Mesendoderm (in vitro differentiated cells): ENCODE measurements around the gene EDN3.

ENCODE experiments used
- DNase-seq: peaks from one replicate; pipeline ENCODE4 v3.0.0; 2013
- H2AK5ac ChIP-seq: 2 replicates; pipeline ENCODE4 v1.6.1; 2013; ENCODE audit warnings: low read length, inconsistent platforms
- H2BK120ac ChIP-seq: 2 replicates; pipeline ENCODE4 v1.6.1; 2013; ENCODE audit warnings: low read depth, mild to moderate bottlenecking, low read length, moderate library complexity, mixed read lengths
- H2BK15ac ChIP-seq: replicated peaks from 2 replicates; pipeline ENCODE4 v1.6.1; 2013; ENCODE audit warnings: low read depth, mild to moderate bottlenecking, moderate library complexity
- H2BK5ac ChIP-seq: 2 replicates; pipeline ENCODE4 v1.6.1; 2013; ENCODE audit warnings: low read length, inconsistent platforms
- H3K18ac ChIP-seq: 2 replicates; pipeline ENCODE4 v1.6.1; 2013; ENCODE audit warnings: mild to moderate bottlenecking, low read length, mixed read lengths
- H3K23ac ChIP-seq: one replicate; pipeline ENCODE4 v1.6.1; 2013; ENCODE audit warnings: low read length
- H3K27ac ChIP-seq: 2 replicates; pipeline ENCODE4 v1.5.1; 2013; ENCODE audit warnings: low read depth, mild to moderate bottlenecking, inconsistent platforms, low read length, moderate library complexity
- H3K27me3 ChIP-seq: 2 replicates; pipeline ENCODE4 v1.6.1; 2013; ENCODE audit warnings: low read length, control low read depth, mild to moderate bottlenecking, inconsistent platforms; ENCODE audit not compliant: insufficient read depth, poor library complexity
- H3K36me3 ChIP-seq: 2 replicates; pipeline ENCODE4 v1.6.1; 2013; ENCODE audit warnings: low read length, inconsistent platforms; ENCODE audit not compliant: control insufficient read depth, insufficient read depth
- H3K4ac ChIP-seq: one replicate; pipeline ENCODE4 v1.6.1; 2013; ENCODE audit warnings: low read depth, mild to moderate bottlenecking, low read length, moderate library complexity
- H3K4me1 ChIP-seq: 2 replicates; pipeline ENCODE4 v1.6.1; 2013; ENCODE audit warnings: low read depth, low read length, inconsistent platforms; ENCODE audit not compliant: control insufficient read depth
- H3K4me2 ChIP-seq: 2 replicates; pipeline ENCODE4 v1.6.1; 2013; ENCODE audit warnings: low read length
- H3K4me3 ChIP-seq: 2 replicates; pipeline ENCODE4 v1.5.1; 2013; ENCODE audit warnings: mild to moderate bottlenecking, low read length
- H3K56ac ChIP-seq: one replicate; pipeline ENCODE4 v1.6.1; 2013; ENCODE audit warnings: low read length
- H3K79me1 ChIP-seq: 2 replicates; pipeline ENCODE4 v1.6.1; 2013; ENCODE audit warnings: low read length, inconsistent platforms
- H3K79me2 ChIP-seq: 2 replicates; pipeline ENCODE4 v1.6.1; 2013; ENCODE audit warnings: mild to moderate bottlenecking, low read length; ENCODE audit not compliant: control insufficient read depth, insufficient read depth
- H3K9ac ChIP-seq: 2 replicates; pipeline ENCODE4 v1.6.1; 2013; ENCODE audit warnings: low read length, inconsistent platforms
- H4K5ac ChIP-seq: one replicate; pipeline ENCODE4 v1.6.1; 2013; ENCODE audit warnings: low read length
- H4K8ac ChIP-seq: one replicate; pipeline ENCODE4 v1.6.1; 2013; ENCODE audit warnings: low read depth, mild to moderate bottlenecking, control low read depth, low read length, moderate library complexity
- WGBS: extraction: QIAGEN DNeasy Blood & Tissue Kit; methylation state at CpG from one replicate; pipeline ENCODE4 v1.1.7; 2013; ENCODE audit warnings: low lambda C conversion rate, missing lambda C conversion rate; ENCODE audit not compliant: insufficient coverage; ENCODE audit errors: extremely low coverage; 5-methylcytosine and 5-hydroxymethylcytosine counted together

The EDN3 gene

DNA sequence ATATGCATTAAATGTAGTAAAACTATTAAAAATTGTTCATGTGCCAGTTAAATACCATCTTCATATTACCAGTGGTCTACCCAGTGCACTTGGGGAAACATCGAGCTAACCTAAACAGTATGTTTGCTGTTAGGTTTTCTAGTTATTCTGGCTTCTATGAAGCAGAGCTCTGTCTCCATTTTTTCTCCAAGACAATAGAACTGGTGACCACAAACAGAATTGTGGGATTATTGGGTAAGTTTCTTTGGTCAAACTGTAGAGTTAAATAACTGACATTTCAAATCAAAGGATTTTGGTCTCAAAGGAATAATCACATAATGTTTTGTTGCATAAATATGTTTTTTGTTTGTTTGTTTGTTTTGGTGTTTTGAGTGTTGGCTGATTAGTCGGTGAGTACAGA is 40.5 kb upstream of the EDN3 start:
- 57% methylated on average over 1 of the region's 2 CpGs for WGBS
- Histone ChIP-seq H3K27ac (no peak overlapping the region), H3K4ac (no peak overlapping the region), H2AK5ac (no peak overlapping the region), H4K8ac (no peak overlapping the region), H3K4me1 (no peaks in the 10 kb centered on the region), H3K79me1 (no peaks in the 10 kb centered on the region), H3K23ac (no peak overlapping the region), H3K79me2 (no peaks in the 10 kb centered on the region), H2BK15ac (no peak overlapping the region), H3K4me2 (no peak overlapping the region), H3K27me3 (no peaks in the 10 kb centered on the region), H4K5ac (no peak overlapping the region), H3K4me3 (no peak overlapping the region), H3K56ac (no peak overlapping the region), H3K18ac (no peak overlapping the region), H3K9ac (no peak overlapping the region), H2BK120ac (no peak overlapping the region), H3K36me3 (no peaks in the 10 kb centered on the region), H2BK5ac (no peak overlapping the region)
- DNase-seq = no peak

DNA sequence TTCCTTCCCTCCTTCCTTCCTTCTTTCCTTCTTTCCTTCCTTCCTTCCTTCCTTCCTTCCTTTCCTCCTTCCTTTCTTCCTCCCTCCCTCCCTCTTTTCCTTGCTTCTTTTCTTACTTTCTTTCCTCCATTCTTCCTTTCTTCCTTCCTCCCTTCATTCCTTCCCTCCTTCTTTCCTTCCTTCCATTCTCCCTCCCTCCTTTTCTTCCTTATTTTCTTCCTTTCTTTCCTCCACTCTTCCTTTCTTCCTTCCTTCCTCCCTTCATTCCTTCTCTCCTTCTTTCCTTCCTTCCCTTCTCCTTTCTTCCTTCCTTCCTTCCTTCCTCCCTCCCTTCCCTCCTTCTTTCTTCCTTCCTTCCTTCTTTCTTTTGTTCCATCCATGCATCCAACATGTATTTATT is 35.1 kb upstream of the EDN3 start:
- Histone ChIP-seq H3K79me1 (no peaks in the 10 kb centered on the region), H3K56ac (no peak overlapping the region), H3K4me2 (no peak overlapping the region), H3K18ac (no peak overlapping the region), H3K27me3 (no peaks in the 10 kb centered on the region), H4K8ac (no peak overlapping the region), H3K4me1 (no peaks in the 10 kb centered on the region), H3K23ac (no peak overlapping the region), H2BK15ac (no peak overlapping the region), H2AK5ac (no peak overlapping the region), H3K36me3 (no peaks in the 10 kb centered on the region), H3K27ac (no peak overlapping the region), H3K4me3 (no peak overlapping the region), H3K79me2 (no peaks in the 10 kb centered on the region), H3K4ac (no peak overlapping the region), H2BK5ac (no peak overlapping the region), H4K5ac (no peak overlapping the region), H3K9ac (no peak overlapping the region), H2BK120ac (no peak overlapping the region)
- no peak for DNase-seq

DNA sequence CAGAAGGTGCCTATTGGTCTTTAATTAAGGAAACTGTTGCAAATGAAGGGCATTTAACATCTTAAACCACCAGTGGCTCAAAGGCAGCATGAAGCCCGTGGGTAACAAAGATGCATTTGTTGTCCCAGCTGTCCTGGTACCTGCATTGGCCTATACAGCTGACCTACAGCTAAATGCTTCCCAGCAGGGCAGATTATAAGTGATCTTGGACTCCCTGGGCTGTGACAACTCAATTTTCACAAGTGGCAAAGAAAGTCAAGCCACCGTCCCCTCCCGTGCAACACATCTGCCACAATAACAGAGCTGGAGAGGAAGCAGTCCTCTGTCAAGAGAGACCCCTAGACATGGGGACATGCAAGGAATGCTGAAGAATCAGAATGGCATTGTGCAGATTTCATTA is 31.5 kb upstream of the EDN3 start:
- DNase-seq = peak; percentile 21
- Histone ChIP-seq H3K4ac (no peak overlapping the region), H3K79me1 (no peaks in the 10 kb centered on the region), H3K23ac (no peak overlapping the region), H2BK5ac (no peak overlapping the region), H4K8ac (no peak overlapping the region), H3K79me2 (no peaks in the 10 kb centered on the region), H3K18ac (no peak overlapping the region), H2BK120ac (no peak overlapping the region), H3K56ac (no peak overlapping the region), H2AK5ac (no peak overlapping the region), H3K27me3 (no peaks in the 10 kb centered on the region), H3K9ac (no peak overlapping the region), H3K27ac (no peak overlapping the region), H2BK15ac (no peak overlapping the region), H3K4me2 (no peak overlapping the region), H3K4me1 (no peaks in the 10 kb centered on the region), H3K4me3 (no peak overlapping the region), H4K5ac (no peak overlapping the region), H3K36me3 (no peaks in the 10 kb centered on the region)
- WGBS = no CpG with 5 or more reads among the region's 3 CpGs

DNA sequence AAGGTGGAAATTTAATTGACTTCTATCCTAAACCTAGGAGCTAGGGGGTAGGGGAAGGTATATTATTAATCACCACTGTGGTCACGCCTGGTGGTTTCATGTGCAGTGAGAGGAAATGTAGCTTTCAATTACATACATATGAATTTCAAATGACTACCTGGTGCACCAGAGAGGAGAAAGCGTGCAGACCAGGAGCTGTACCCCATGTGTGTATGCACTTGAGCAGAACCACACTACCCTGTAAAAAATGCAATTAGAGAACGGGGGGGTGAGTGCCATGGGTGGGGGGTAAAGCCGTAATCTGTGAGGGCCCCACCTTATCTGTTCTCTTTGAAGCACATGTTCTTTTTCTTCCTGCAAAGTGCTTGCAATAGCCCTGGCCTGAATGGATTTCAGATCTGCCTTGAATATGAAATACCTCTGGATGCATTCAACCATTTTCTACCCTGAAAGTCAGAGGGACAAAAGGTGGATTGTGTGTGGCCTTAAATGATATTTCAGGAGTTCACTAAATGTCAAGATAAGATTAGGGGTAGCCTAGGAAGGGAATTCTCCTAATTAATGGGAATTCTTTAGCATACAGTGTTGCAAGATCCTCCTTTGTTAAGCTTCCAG is 30.9 kb upstream of the EDN3 start:
- no peak overlapping the region for H4K8ac ChIP-seq

DNA sequence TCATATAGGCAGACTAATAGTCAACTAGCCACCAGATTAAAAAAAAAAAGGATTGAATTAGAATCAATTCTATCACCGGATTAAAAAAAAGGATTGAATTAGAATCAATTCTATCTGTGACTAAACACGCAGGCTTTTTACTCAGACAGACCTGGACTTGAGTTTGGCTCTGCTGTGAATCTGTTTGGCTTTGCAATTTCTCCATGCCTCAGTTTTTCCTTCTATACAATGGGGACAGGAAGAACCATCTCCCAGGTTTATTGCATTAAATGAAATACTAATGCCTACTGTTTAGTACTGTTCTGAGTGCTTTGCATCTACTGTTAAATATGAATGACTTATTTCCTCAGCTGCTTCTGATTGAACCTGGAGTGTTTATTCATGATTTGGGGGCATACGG is 30.0 kb upstream of the EDN3 start:
- no peak overlapping the region for H4K8ac ChIP-seq
- no peak overlapping the region for H3K18ac ChIP-seq
- DNase-seq = no peak
- H3K9ac ChIP-seq = no peak overlapping the region
- no peaks in the 10 kb centered on the region for H3K79me1 ChIP-seq
- WGBS = no CpG with 5 or more reads among the region's 3 CpGs
- no peak overlapping the region for H3K4me2 ChIP-seq
- H3K4me3 ChIP-seq = no peak overlapping the region
- H3K79me2 ChIP-seq = no peaks in the 10 kb centered on the region
- H3K27ac ChIP-seq = no peak overlapping the region
- H3K36me3 ChIP-seq = no peaks in the 10 kb centered on the region
- H3K27me3 ChIP-seq = no peaks in the 10 kb centered on the region
- H4K5ac ChIP-seq = no peak overlapping the region
- no peak overlapping the region for H3K4ac ChIP-seq
- no peak overlapping the region for H3K23ac ChIP-seq
- no peaks in the 10 kb centered on the region for H3K4me1 ChIP-seq
- no peak overlapping the region for H2AK5ac ChIP-seq
- H3K56ac ChIP-seq = no peak overlapping the region
- no peak overlapping the region for H2BK5ac ChIP-seq
- no peak overlapping the region for H2BK15ac ChIP-seq
- H2BK120ac ChIP-seq = no peak overlapping the region

More for the DNA sequence above, 30.9 kb upstream of the EDN3 start:
- H3K27me3 ChIP-seq = no peaks in the 10 kb centered on the region
- H3K18ac ChIP-seq = no peak overlapping the region
- H3K4me1 ChIP-seq = no peaks in the 10 kb centered on the region
- H3K79me1 ChIP-seq = no peaks in the 10 kb centered on the region
- H2BK120ac ChIP-seq = no peak overlapping the region
- no peaks in the 10 kb centered on the region for H3K79me2 ChIP-seq
- H2AK5ac ChIP-seq = no peak overlapping the region
- no CpG with 5 or more reads among the region's 4 CpGs for WGBS
- no peak overlapping the region for H3K4ac ChIP-seq
- no peak overlapping the region for H3K4me2 ChIP-seq
- H4K5ac ChIP-seq = no peak overlapping the region
- no peak overlapping the region for H2BK5ac ChIP-seq
- no peaks in the 10 kb centered on the region for H3K36me3 ChIP-seq
- H3K27ac ChIP-seq = no peak overlapping the region
- H3K23ac ChIP-seq = no peak overlapping the region
- H3K9ac ChIP-seq = no peak overlapping the region
- no peak overlapping the region for H3K56ac ChIP-seq
- H2BK15ac ChIP-seq = no peak overlapping the region
- DNase-seq = peak; percentile 9
- no peak overlapping the region for H3K4me3 ChIP-seq

DNA sequence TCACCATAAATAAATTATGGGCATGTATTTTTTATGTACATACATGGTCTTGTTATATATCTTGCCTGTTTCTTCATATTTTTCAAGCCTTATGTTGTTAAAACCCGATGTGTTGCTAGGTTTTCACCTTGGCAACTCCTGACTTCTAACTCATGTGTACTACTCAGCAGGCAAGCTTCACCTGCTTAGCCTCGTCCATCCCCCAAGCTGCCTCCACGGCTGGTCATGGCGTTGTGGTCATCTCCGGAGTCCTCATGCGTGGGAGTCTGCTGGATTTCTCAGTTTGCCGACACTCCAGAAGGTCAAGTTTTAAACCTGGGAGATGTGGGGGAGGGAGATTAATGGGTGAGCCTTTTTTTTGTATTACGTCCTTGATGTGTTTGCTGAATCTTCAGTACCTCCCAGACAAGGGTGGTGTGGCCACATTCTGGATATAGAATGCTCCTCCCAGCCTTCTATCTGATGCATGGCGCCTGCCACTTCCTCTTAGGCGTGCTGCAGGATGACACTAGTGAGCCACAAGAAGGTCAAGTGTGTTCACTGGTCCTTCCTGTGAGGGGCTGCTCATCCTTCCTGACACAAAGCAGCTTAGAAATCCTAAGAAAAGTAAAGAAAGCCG is 26.6 kb upstream of the EDN3 start:
- no peak overlapping the region for H4K5ac ChIP-seq

More for the DNA sequence above, 26.6 kb upstream of the EDN3 start:
- H3K4me3 ChIP-seq = no peak overlapping the region
- no peaks in the 10 kb centered on the region for H3K27me3 ChIP-seq
- no peak overlapping the region for H2BK15ac ChIP-seq
- H3K9ac ChIP-seq = no peak overlapping the region
- whole genome bisulfite sequencing = no CpG with 5 or more reads among the region's 11 CpGs
- H3K4me1 ChIP-seq = no peaks in the 10 kb centered on the region
- no peaks in the 10 kb centered on the region for H3K36me3 ChIP-seq
- no peak overlapping the region for H3K4ac ChIP-seq
- no peaks in the 10 kb centered on the region for H3K79me1 ChIP-seq
- H4K8ac ChIP-seq = no peak overlapping the region
- no peak overlapping the region for H2BK120ac ChIP-seq
- H3K18ac ChIP-seq = no peak overlapping the region
- H3K56ac ChIP-seq = no peak overlapping the region
- no peak overlapping the region for H3K27ac ChIP-seq
- no peak overlapping the region for H3K4me2 ChIP-seq
- no peaks in the 10 kb centered on the region for H3K79me2 ChIP-seq
- H2AK5ac ChIP-seq = no peak overlapping the region
- DNase-seq = no peak
- H3K23ac ChIP-seq = no peak overlapping the region
- no peak overlapping the region for H2BK5ac ChIP-seq
